Activated effector memory CD4-positive, alpha-beta T cell treated with Interleukin-2 at 50 U/mL for 16 hours (primary cell): Measurements from ENCODE around the gene VSIR.

ENCODE experiments used
- DNase-seq: peaks from one replicate; pipeline ENCODE4 v3.0.0-alpha.2; 2020

Gene VSIR

DNA sequence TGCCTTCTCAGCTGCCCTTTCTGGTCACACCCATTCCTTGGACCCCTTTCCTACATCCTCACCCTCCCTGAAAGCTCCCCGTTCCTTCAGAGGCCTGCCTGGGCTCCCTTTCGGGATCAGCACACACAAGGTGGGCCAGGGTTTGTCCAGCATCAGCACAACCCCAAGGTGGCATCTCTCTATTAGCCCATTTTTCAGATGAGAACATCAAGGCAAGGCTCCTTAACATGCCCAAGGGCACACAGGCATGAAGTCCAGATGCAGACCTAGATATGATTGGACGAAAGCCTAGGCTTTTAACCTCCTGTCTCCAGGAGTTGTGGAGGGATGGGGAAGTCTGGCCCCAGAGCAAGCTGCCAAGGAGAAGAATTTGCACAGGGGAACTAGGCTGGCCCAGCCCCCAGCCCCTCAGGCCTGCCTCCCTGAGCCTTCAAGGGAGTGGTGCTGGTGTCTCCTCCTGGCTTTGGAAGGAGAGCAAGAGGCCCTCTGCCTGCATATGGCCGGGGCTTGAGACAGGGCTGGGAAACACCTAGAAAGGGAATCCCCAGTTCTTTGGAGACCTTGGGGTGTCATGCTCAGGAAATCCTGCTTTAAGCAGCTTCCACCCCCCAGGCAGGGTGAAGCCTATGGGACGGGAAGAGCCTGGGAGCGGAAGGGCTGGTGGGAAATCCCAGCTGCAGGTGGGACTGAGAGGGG is 9.0 kb upstream of the VSIR start:
- DNase-seq: no peak

DNA sequence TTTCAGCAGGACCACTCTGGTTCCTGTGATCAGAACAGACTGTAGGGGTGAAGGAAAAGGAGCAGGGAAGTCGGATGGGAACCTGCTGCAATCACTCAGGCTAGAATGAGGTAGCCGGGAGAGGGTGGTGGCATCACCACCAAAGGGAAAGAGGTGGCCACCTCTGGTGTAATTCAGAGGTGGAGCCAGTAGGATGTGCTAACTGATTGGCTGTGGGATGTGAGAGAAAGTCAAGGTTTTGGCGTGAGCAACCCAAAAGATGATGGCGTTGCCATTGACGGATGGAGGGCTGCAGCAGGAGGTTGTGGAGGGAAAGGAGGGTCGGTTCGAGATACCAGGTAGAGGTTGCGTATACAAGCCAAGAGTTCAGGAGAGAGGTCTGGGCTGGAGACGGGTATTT is 7.4 kb upstream of the VSIR start:
- DNase-seq: no peak

DNA sequence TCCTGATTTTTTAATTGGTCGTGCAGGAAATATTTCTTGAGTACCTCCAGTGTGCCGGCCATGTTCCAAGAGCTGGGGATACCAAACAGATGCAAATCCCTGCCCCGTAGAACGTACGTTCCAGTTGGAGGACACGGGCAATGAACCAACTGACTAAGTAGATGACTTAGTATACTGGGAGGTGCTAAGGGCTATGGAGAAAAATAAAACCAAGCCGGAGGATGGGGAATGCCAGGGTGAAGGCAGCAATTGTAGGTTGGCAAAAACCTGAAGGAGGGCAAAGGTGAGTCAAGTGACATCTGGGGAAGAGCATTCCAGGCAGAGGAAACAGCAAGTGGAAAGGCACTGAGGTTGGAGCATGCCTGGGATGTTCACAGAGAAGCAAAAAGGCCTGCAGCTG is 6.8 kb upstream of the VSIR start:
- DNase-seq: no peak

DNA sequence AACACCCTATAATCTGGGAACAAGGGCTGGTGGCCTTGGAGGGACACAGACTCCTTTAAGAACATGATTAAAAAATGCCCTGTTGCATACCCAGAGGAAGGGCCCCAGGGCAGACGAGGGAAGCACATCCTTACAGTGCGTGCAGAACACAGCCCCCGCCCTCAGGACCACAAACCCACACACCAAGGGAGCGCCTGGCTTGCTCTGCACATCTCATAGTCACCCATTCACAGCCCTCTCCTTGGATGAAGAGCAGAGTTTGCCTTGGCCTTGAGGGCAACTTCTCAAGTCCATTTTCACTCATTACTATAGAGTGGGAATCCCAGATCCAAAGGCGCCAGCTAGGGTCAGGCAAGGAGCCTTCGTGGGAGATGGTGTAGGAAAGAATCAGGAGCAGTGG is 6.3 kb upstream of the VSIR start:
- no peak for DNase-seq

DNA sequence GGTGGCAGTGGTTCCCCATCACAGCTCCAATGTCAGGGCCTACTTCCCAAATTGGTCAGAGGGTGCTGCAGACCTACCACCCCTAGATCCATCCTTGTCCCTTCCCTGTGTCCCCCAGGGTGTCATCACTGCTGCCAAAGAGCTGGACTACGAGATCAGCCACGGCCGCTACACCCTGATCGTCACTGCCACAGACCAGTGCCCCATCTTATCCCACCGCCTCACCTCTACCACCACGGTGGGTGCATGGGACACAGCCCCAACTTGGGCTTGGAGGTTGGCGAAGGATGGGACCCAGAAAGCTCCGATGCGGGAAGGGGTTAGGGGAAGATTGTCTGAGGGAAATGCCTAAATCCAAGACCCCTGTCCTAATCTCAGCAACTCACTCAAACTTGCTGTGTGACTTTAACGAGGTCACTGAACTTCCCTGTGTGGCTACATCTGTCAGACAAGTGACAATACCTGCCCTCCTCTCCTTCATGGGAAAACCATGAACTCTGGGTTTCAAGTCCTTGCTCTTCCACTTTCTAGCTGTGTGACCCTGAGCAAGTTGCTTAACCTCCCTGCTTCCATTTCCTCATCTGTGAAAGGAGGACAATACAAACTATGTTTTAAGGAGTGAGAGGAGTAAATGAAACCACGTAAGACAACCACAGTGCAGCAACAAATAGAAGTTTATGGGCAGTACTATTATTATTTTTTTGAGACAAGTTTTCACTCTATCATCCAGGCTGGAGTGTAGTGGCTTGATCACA is 4.9 kb upstream of the VSIR start:
- DNase-seq: no peak

DNA sequence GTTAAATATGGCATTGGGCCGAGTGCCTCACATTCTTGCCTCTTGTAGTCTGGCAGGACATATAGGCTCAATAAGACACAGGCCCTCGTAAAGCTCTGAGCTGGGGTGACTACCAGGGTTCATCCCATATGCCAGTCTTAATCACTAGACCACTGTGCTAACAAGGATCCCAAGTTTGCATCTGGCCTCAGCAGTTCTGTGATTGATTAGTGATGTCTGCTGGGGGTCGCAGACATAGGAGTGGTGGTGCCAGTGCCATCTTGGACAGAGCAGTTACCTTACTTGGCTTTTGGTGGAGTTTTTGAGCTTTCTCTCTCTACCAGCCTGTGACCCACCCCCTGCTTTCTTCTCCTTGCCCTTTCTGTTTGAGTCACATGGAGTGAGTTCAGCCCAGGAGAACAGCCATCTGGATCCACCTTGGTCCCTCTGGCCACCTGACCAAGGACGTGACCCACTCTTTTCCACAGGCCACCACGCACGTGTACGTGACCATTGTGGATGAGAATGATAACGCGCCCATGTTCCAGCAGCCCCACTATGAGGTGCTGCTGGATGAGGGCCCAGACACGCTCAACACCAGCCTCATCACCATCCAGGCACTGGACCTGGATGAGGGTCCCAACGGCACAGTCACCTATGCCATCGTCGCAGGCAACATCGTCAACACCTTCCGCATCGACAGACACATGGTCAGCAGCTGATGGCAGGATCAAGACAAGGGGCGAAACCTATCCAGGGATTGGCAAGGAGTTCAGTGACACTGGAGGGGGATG is 4.1 kb upstream of the VSIR start:
- DNase-seq: no peak

DNA sequence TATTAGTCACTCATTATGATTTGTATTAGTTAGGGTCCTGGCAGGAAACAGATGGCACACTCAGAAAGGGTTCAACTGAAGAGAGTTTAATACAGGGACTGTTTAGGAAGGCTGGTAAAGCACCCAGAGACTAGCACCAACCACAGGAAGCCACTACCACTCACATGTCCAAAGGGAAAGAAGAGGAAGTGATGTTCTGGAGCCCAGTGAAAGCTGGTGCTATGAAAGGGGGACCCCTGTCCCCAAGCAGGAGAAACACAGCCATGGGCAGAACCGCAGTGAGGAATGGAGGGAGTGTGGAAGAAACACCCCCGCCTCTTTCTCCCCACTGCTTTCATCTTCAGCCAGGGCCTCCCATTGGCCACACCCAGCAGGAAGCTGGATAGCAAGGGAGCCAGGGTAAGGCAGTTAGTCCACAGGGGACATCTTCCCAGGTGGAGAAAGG is 3.2 kb upstream of the VSIR start:
- DNase-seq: no peak

DNA sequence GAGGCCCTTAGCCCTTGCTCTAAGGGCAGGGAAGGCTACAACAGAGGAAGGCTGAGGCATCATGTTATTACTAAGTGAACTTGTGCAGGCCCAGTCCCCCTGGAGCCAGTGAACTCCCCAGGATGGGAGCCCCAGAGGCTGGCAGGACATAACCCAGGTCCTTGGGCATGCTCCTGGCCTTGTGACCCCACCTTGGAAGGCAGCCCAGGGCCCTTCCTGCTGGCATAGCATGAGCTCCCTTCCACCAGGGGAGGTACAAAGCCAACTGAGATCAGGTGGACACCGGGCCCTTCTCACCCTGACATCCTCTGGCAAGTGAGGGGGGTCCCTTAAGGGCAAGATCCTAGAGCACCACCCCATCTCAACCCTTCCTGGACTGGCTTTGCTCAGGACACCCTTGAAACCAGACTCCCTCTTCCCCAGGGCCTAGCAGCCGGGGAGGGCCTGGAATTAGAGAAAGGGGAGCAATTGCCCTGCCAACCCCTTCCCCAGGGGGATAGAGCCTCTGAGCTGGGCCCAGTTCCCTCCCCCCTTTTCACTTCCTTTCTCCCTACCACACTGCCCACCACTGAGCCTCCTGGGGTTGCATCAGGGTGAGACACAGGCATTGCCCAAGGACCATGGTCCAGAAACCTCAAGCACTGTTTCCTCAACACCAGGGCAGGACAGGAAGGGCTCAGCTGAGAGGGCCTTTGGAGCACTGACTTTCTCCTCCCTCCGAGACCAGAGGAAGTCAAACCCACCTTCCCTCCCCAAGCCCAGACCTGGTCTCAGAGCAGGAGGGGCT is 1.8 kb upstream of the VSIR start:
- DNase-seq: no peak

DNA sequence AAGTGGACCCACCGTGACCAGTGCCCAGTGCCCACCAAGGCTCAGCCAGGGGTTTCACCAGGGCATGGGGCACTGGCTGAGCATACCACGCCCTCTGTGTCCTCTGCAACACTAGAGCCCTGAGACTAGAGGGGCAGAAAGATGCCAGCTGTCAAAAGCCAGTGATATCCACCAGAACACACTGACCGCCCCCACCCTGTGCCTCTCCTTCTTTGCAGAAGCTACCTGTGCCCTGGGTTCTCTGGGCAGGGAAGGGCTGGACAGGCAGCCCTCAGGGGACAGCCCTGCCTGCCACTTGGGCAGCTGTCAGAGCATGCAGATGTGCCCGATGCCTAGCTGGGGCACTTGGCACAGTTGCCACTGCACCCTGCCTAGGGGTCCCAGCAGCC is 494 bp downstream of the VSIR start:
- DNase-seq: no peak

DNA sequence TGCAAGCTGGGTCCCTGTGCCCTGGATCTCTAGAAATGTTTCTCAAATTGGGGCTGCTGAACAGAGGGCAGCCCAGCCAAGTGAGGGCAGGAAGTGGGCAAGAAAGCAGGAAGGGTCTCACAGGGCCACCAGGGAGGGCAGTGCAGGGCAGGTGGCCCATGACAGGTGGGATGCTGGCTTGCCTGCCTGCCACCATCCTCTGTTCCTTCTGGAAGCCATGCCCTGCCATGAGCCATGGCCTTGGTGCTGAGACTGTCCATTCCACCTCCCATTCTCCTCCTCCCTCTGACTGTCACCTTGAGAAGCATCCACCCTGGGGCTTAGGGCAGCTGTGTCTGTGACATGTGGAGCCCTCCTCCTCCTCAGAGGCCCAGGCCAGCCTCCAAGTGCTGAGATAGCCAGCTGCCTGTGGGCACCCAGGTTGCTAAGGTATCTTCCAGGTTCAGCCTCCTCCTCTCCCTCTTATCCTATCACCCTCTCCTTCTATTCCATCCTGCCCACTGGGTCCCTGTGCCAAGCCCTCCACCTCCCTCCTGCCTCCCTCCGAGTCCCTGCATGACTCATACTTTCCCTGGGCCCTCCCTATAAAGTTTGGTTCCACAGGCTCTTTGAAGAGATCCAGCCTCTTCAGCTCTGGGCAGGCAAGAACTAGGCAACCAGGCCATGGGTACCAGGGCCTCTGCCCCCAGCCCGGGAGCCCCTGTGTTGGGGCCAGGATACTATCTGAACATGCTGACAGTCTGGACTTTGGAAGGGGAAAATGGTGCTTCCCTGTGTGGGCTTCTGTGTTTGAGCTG is 1.3 kb downstream of the VSIR start:
- DNase-seq: no peak

DNA sequence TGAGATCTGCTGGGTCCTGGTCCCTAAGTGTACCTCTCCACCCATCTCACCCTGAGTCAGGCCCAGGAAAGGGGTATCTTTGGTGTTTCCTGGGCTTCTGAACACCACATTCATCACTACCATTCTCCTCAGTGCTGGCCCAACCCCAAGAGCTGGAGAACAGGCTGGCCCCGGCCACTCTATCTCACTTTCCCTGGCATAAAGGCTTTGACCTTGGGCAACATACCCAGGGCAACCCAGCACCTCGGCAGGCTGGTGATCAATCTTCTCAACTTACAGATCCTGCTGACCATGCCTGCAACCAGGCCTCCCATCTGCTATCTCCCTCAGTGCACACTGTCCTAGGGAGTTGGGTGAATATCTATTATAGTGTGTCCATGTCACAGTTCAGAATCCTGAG is 2.1 kb downstream of the VSIR start:
- no peak for DNase-seq

DNA sequence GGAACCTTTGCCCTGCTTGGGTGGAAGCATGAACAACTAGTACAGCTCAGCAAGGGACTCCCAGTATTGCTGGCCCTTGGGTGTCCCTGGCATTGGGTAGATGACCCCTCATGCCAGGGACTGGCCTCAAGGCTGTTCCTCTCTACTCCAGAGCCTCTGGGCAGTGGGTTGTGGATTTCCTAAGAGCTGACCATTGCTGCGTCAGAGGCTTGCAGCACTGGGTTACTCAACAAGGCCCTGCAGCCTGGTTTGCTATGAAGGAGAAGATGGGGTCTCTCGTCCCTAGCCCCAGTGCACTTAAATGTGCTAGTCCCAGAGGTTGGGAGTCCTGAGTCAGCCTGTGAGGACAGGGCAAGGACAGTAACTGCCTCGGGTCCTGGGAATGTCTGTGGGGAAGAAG is 2.5 kb downstream of the VSIR start:
- no peak for DNase-seq

DNA sequence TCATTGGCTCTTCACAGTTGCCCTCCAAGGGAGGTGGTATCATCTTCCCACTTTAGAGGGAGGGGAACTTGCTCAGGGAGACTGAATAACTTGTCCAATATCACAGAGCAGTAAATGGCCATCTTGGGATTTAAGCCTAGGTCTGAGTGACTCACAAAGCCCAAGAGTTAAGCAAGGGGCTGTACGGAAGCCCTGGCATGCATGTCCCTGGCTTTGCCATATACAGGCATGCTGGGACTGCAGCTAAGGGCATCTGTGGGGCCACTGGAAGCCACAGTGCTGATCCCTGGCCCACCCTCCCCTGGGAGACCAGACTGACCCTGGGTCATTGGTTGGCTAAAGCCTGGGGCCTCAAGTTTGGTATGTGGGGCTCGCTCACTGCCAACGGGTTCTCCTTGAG is 3.1 kb downstream of the VSIR start:
- DNase-seq: no peak

DNA sequence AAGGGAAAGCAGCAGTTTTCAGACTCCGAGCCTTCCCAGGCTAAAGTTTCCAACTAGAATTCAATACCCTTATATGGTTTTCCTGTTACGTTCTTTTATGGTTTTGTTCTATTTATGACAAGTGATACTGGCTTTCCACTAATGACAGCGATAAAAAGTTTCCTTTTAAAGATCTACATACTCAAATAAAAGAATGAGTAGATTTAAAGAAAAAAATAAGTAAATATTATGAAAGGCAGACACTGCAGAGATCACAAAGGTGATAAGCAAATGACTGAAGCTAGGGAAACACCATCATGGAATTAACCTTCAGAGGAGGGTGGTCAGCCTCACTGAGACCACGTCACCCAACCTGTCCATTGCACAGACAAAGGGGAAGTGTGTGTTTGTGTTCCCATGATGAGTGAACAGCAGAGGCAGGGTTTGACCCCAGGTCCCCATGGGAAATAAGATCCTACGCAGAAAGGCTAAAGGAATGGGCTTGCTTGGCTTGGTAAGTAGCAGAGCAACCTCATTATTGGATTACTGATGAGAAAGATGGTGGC is 4.0 kb downstream of the VSIR start:
- no peak for DNase-seq

DNA sequence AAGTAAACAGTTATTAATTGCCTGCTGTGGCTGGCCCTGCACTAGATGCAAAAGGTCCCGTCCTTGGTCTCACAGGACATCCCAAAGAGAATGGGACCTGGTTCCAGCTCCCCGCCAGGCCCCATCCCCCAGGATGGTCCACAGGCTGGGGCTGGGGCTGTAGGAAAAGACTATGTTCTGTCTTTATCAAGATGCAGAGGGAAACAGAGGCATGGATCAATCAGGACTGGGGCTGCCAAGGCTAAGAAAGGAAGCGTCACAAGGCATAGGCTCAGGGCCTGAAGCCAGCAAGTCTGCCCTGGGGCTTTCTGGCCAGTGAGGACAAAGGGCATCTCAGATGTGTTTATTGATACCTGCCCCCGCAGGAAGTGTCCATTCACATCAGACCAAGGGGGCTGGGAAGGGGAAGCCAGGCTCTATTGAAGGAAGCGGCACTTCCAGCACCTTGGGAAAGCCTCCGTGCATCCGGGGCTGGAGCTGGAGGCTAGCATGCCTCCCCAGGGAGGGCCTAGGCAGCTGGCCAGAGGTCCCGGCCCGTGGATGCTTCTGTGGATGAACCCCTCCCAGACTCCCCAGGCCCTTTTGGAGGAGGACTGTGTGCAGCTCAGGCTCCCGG is 5.8 kb downstream of the VSIR start:
- no peak for DNase-seq

DNA sequence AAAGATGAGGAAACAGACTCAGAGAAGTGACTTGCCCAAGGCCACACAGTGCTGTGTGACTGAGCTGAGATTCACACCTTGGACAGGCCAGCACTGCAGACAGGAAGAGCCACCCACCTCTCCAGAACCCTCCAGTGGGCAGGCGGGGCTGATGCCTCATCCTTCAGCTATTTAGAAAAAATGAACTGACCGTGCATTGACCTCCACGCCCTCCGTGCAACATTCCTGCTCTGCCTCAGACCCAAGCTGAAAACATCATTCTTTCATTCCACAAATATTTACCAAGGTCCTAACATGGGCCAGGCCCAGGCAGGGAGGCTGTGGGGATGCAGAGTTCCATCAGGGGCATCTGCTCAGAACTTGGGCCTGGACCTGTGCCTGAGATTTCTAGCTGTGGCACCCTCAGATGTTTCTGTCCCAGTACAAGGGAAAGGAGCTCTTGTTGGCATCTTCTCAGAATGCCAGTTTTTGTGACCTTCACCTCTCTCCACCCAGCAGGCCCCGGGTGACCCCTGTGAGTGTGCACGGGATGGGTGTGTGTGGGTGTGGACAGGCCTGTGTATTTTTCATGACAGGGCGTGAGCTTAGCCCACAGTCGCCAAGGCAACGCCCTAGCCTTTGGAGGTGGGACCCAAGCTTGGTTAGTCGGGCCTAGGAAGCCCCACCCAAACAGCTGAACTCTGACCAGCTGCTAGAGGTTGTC is 6.5 kb downstream of the VSIR start:
- DNase-seq: no peak

DNA sequence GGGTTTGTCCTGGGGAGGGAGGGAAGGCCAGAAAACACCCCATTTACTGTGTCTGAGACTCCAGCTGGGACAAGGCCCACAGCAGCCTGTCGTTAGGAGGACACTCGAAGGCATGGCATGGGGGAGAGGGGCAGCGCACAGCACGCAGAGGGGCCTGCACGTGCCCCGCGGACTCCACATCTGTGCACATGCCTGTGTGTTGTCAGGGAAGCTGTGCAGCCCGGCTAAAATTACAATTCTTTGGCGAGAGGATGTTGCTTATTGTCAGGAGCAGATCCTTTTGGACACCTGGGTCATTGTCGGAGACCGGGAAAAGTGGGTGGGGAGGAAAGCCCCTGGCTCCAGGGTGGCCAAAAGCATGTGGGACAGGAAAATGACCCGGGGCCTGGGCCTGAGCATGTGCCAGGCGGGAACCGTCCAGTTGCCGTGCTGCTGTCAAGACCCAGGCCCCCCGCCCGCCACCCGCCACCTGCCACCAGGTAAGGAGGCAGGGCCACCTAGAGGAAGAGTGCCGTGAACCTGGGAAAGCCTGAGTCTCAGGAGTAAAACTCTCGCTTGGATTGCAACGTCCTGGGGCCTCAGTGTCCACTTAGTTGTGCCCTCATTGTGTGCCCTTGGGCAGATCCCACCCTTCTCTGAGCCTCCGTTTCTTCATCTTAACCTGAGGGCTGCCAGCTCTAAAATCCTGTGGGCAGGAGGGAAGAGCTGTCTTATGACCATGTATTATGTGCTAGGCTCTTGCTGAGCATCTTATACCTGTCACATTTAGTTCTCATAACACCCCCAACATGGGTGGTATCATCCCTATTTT is 7.2 kb downstream of the VSIR start:
- DNase-seq: no peak

DNA sequence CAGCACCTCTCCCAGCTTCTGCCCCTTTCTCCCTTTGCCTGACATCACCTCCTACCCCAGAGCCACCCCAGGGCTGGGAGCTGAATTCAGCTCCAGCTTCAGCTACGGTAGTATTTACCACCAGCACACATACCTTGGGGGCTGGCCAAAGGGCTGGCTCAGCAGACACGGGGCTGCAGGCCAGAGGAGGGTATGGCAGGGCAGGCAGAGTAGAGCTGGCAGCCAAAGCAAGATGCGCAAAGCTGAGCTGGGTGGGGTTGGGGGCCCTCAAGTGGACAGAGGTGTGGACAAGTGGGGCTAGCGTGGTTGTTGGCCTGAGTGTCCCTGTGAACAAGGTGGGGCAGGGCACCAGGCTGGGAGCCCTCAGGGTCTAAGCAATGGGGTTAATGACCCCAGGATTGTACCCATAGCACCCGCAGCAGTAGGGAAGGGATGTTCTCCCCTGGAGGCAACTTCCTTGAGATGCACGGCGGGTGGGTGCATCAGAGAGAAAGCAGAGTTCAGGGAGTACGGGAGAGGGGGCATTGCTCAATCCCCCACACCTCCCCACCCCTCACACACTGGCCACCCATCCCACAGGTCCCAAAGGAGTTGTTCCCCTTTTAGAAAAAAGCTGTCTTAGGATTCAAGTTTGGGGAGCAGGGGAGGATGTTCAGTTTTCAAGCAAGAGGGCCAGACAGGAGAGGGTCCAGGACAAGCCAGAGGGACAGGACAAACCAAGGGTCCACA is 8.0 kb downstream of the VSIR start:
- no peak for DNase-seq
